IPS-NIHi7 (cell line): ENCODE data around the gene MPHOSPH8.
A peak's percentile ranks its signal among the peaks of the same experiment; 100 is the strongest.

Experiments
- DNase-seq: peaks from one replicate; pipeline ENCODE4 v3.0.0; 2012; ENCODE audit warnings: mixed read lengths; ENCODE audit errors: extremely low spot score

Gene MPHOSPH8, protein sequence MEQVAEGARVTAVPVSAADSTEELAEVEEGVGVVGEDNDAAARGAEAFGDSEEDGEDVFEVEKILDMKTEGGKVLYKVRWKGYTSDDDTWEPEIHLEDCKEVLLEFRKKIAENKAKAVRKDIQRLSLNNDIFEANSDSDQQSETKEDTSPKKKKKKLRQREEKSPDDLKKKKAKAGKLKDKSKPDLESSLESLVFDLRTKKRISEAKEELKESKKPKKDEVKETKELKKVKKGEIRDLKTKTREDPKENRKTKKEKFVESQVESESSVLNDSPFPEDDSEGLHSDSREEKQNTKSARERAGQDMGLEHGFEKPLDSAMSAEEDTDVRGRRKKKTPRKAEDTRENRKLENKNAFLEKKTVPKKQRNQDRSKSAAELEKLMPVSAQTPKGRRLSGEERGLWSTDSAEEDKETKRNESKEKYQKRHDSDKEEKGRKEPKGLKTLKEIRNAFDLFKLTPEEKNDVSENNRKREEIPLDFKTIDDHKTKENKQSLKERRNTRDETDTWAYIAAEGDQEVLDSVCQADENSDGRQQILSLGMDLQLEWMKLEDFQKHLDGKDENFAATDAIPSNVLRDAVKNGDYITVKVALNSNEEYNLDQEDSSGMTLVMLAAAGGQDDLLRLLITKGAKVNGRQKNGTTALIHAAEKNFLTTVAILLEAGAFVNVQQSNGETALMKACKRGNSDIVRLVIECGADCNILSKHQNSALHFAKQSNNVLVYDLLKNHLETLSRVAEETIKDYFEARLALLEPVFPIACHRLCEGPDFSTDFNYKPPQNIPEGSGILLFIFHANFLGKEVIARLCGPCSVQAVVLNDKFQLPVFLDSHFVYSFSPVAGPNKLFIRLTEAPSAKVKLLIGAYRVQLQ

GRCh38 chr13:19633479-19634255 is at the start of gene MPHOSPH8:
MPHOSPH8 (plus strand) TSS chr13:19633659; CDS start chr13:19633749, 90 bp downstream.
- peak; percentile 98 for DNase-seq

DNA sequence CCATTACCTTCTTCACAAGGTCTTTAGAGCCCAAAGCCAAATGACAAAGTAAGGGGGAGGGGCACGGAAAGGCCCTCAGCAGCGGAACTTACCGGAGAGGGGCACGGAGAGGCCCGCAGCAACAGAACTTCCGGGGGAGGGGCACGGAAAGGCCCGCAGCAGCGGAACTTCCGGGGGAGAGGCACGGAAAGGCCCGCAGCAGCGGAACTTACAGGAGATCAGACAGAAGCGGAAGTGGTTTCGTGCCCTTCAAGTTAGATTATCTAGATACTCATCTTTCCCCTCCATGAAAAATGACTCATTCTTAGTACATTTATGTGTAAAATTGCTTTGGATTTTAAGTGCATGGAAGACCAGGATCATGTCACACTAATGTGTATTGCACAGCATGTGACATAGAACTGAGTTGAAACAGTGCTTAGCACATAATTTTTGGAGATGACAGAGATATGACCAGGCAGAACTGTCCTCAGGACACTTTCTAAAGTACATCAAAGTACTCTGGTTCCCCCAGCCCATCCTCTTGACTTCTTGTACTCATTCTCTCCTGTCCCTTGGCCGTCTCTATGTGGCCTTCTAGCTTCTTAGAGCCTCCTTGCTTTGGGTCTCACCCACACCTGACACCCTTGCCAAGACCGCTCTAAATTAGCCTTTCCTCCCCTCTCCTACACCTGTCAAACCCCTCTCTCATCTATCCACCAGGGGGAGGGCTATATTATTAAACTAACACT is 46.4 kb upstream of the MPHOSPH8 start:
- DNase-seq = no peak

- no peak for DNase-seq
Measured at GRCh38 chr13:19587635-19588300, 45.7 kb upstream of the MPHOSPH8 start.

DNA sequence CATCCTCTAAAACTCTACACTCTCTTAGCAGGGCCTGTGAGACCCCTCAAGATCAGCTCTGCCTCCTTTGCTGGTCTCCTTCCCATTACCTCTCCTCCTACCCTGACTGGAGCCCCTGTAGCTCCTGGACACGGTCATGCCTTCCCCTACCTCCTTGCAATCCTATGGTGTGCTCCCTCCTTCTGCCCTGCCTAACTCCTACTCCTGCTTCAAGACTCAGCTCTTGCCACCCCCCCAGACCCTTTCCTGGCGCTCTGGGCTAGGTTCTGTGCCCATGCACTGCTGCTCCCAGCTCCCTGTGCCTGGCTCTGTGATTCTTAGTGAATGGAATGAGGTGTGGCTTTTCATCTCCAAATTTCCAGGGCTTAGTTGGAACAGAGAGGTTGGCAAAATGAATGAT is 44.1 kb upstream of the MPHOSPH8 start:
- no peak for DNase-seq

GRCh38 chr13:19590423-19590822 is 43.0 kb upstream of the MPHOSPH8 start:
- no peak for DNase-seq

DNA sequence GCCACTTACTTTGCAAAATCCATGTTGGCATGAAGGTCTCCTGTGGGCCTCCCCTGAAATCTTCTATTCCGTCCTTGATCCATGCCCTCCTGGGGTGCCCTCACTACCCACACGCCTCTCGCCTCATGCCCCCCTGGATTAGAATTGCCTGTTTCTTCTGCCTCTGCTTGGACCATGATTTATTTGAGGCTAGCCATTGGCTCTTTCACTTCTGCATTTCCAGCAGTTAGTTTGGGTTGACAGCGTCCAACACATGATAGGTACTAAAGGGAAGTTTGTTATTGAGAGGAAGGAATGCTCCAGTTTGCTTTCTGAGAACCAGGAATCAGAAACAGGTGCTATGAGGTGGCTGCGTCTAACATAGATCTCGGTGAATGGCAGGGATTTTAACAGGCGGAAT is 41.6 kb upstream of the MPHOSPH8 start:
- no peak for DNase-seq

- DNase-seq = no peak
Measured at GRCh38 chr13:19592657-19593180, 40.7 kb upstream of the MPHOSPH8 start.

DNA sequence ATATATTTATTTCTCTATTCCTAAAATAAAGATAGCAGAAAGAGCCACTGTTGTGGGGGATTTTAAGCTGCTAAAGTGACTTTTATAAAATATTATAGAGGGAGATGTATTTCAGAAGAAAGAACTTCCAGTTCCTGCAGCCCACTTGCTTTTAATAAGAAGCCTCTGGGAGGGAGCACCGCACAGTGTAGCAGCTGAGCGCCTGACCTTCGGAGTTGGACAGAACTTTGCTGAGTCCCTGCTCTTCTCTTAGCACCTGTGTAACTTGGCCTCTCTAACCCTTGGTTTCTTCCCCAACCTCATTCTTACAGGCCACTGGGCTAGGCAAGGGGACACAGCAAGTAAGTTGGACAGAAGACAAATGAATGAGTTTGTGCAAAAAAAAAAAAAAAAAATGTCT is 37.4 kb upstream of the MPHOSPH8 start:
- DNase-seq = no peak

GRCh38 chr13:19596960-19597361 is 36.5 kb upstream of the MPHOSPH8 start:
- no peak for DNase-seq

DNA sequence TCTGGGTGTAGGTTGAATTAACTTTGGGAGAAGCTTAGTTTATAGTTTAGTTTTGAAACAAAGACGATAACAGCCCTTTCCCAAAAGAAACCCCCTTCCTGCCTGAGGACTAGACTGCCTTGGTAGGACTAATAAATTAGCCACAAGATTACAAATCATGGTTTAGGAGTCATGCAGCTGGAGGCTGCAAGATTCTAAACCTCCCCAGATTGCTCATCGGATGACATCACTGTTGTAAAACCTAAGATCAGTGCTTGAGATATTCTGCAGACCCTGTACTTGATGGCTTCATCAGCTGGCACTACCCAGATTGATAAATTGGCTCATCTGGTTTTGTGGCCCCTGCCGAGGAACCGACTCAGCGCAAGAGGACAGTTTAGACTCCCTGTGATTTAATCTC is 35.9 kb upstream of the MPHOSPH8 start:
- DNase-seq = no peak

DNA sequence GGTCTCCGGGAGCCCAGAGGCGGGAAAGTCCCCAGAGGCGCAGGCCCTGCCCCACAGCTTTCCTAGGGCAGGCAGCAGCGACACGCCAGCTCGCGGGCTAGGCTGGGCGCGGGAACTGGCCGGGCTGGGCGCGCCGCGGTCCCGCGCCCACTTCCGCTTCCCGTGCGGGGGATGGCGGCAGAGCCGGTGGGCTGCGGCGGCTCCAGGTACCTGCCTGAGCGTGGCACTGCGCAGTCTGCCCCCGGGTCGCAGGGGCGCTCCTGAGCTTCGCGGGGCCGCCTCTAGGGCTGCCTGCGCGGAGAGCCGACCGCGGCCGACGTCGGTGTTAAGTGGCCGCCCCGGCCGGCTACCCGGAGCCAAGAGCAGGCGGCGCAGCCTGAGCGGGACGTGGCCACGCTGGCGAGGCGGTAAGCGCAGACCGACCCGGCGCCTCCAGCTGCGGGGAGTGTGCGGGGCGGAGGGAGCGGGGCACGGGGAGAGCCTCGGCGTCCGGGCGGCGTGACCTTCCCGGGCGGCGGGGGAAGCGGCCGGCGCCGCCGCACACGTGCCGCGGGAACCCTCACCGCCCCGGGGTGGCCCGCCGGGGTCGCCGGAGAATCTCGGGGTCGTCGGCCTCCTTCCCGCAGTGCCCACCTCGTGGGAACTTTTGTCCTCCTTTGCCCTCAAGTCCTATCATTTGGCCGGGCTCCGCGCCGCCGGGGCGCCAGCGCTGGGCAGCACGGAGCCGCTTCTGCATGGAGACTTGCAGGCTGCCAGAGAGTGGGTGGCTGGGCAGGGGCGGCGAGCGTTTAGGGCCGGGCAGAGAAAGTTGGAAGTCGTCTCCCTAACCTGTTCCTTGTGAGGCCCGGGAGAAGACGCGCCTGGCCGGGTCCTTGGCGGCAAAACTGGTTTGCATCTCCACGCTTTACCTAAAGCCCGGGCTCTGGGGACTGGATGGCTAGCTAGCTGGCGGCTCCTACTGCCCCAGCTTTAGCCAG is 31.4 kb upstream of the MPHOSPH8 start:
- DNase-seq = peak; percentile 79

- no peak for DNase-seq
Measured at GRCh38 chr13:19604306-19604705, 29.2 kb upstream of the MPHOSPH8 start.

GRCh38 chr13:19605161-19605955 is 28.1 kb upstream of the MPHOSPH8 start:
- DNase-seq = no peak

DNA sequence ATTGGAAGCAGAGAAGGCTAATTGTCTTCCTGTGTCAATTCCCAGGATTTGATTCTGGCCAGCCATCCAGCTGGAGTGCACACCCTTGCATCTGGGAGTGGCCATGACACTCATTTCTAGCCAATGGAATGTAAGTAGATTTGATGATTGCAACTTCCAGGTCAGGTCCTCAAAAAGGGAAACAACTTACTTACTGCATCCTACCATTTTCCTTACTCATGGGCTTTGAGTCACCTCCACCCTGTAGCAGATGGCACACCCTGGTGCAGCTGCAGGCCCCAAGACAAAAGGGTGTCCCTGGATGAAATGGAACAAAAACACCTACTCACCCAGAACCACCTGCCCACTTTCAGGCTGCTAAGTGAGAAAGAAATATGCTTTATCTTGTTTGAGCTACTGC is 27.3 kb upstream of the MPHOSPH8 start:
- DNase-seq = no peak

DNA sequence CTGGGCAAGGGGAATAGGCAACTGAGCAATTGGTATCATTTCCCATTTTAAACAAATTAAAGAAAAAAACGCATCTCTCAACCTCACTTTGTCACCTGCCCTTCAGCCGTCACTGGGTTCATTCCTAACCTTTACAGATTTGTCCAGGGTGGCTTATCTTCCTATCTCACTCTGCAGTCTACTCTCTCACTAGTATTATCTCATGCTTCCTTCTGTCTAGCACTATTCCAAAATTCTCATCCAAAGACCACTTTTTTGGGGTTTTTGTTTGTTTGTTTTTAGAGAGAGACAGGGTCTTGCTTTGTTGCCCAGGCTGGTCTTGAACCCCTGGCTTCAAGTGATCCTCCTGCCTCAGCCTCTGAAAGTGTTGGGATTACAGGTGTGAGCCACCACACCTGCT is 26.7 kb upstream of the MPHOSPH8 start:
- DNase-seq = no peak

DNA sequence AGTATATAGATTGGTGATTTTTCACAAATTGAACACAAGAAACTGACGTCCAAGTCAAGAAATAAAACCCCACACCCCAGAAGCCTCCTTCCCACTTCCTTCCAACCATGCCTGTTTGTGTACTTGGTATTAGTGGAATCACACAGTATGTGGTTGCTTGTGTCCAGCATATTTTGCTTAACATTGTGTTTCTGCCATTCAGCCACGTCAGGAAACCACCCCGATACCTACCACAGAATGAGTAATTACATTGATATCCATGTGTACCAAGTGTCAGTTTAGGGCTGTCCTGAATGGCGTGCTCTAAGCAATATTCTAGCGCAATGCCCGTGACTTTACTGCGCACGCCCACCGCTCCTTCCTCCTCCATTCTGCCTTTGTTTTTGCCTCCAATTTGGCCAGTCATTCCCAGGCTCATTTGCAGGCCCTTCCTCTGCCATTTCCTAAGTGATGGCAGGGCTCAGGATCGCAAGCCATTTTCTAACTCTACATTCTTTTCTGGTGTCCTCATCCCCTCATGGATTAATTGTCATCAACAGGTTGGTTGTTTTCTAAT is 25.9 kb upstream of the MPHOSPH8 start:
- DNase-seq = no peak

DNA sequence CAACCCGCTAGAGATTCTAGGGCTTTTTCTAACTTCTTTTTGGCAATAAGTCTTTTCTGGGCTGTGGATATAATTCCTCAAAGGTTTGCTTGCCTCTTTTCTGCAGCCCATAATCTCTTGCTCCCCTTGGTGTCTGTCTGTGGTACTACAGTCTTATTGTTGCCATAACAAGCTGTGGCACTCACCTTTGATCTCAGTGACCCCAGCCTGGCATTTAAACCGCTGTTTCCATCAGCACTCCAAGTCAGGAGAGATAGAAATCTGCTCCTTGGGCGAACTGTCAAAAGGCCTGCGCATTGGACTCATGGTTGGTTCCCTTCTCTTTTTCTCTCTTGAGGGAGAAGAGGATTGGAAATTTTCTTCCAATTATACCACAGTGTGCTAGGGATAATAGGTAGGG is 14.5 kb upstream of the MPHOSPH8 start:
- peak; percentile 40 for DNase-seq

DNA sequence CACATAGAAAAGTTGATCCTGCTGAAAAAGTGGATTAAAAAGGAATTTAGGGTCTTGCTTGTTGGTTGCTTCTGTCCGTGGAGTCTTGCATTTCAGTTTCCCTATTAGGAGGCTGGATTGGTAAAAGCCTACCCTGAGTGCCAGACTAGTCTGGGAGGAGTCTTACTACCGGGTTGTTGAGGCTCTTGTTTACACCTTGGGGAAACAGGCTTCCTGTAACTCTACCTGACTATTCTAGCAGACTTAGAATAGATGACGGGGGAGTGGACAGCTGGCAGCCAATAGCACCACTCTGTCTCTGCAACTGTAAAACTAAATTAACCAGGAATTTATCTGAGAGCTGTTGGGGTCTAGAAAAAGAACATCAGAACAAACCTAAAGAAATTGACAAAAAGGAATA is 11.3 kb upstream of the MPHOSPH8 start:
- DNase-seq = no peak
